ENCODE data around the gene G6PC2. TPM values are rescaled to one million over a fixed set of nuclear protein-coding genes. Genes with fewer than 3 reads are reported as not detected.
"Not testable (repeated sequence)": the region's sequence is repeated elsewhere in the genome, so short reads cannot be mapped to it uniquely, and the experiment has no call there.

G6PC2 gene
- total RNA-seq, 1 experiment from 2014 or later: not detected

DNA sequence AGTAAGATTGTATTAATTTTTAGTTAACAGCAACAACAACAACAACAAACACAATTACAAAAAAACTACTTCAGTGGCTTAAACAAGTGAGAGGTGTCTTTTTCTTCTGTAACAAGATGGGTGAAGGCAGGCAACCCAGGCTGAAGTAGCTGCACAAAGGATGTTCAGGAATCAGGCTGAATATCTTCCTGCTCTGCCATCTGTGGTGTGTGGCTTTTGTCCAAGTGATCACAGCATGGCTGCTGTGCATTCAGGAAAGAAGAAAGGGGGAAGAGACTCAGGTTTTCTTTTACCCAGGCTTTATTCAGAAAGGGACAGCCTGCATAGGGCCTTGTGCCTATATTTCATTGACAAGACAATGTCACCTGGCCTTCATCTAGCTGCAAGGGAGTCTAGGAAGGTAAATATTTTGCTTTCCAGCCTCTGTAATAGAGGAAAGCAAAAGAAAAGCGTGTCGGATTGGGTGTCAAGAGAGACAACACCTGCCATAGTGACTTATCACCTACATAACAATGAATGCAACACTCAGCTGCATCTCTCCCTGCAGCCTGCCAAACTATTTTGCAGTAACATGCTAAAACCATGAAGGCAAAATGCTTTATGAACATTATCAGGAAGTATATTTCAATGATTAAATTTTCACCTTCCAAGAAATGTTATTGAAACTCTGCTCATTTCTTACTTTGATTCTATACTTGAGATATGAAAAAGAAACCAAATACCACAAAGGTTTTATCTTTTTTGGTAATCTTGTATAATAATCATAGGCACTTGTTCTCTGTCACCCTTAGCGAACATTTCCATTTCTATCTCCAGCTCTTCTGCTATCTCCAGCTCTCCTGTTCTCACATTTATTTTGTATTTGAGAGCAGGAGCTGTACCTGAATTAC, 14.6 kb downstream of the G6PC2 start:
- H3K4me1 ChIP-seq (replicated peaks): no peaks in the 10 kb centered on the region
- H3K4me3 ChIP-seq: no peak overlapping the region
- DNase-seq (ENCODE audit: low read depth in 1 of 2, low spot score in 2 of 2): no peak
- H3K9me3 ChIP-seq (replicated peaks): no peaks in the 10 kb centered on the region
- no peaks in the 10 kb centered on the region for H3K36me3 ChIP-seq
- H3K27ac ChIP-seq: no peak overlapping the region
- H3K27me3 ChIP-seq (replicated peaks): peaks cover 46% of the 10 kb centered on the region

DNA sequence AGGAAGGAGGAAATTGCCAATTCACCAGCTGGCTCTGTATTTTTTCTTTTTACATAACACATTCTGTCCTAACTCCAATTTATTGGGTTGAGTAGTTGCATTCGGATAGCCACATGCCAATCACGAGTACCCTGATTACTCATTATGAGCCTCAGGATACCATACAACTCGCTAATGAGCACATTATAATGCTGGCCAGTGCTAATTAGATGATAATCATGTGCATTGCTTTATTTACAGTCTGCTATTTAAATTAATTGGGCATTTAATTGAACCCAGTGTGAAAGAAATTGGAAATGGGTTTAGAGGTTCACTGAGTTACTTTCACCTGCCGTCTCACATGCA, 15.2 kb downstream of the G6PC2 start:
- Histone ChIP-seq H3K27ac (no peak overlapping the region), H3K9me3 (replicated peaks) (no peaks in the 10 kb centered on the region), H3K27me3 (replicated peaks) (peaks cover 44% of the 10 kb centered on the region), H3K4me1 (replicated peaks) (no peaks in the 10 kb centered on the region), H3K36me3 (no peaks in the 10 kb centered on the region), H3K4me3 (no peak overlapping the region)
- DNase-seq (ENCODE audit: low read depth in 1 of 2, low spot score in 2 of 2): no peak

DNA sequence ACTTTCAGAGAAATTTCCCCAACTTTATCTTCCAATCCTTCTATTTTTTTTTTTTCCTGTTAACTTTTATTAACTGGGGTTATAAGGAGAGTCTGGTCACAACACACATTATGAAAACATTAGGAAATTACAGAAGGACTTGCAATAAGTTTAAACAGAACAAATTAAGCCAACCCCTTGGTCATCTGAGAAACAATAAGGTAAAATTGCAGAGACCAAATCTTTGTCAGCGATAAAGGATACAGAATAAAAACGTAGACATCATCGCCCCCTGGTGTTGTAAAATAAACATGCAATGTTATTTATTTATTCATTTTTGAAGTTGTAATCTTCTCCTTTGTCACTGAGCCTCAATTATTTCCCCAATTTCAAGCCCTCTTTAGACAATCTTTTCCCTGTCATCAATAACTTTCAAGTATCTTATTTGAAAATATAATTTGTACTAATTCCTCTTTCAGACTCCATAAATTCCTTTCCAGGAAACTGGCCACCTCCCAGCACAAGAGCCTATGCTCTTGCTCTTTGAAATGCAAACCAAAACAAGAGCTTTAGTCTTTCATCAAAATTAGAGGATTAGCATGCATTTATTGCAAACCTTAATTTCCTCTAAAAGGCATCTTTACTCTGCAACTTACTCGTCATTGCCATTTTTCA, 19.5 kb downstream of the G6PC2 start:
- peak in 1 of 2 experiments; percentile 44 for DNase-seq (ENCODE audit: low read depth in 1 of 2, low spot score in 2 of 2)
- no peak overlapping the region for H3K4me3 ChIP-seq
- no peaks in the 10 kb centered on the region for H3K36me3 ChIP-seq
- H3K27me3 ChIP-seq (replicated peaks): peaks cover 19% of the 10 kb centered on the region
- no peaks in the 10 kb centered on the region for H3K9me3 ChIP-seq (replicated peaks)
- H3K27ac ChIP-seq: no peak overlapping the region
- no peaks in the 10 kb centered on the region for H3K4me1 ChIP-seq (replicated peaks)

DNA sequence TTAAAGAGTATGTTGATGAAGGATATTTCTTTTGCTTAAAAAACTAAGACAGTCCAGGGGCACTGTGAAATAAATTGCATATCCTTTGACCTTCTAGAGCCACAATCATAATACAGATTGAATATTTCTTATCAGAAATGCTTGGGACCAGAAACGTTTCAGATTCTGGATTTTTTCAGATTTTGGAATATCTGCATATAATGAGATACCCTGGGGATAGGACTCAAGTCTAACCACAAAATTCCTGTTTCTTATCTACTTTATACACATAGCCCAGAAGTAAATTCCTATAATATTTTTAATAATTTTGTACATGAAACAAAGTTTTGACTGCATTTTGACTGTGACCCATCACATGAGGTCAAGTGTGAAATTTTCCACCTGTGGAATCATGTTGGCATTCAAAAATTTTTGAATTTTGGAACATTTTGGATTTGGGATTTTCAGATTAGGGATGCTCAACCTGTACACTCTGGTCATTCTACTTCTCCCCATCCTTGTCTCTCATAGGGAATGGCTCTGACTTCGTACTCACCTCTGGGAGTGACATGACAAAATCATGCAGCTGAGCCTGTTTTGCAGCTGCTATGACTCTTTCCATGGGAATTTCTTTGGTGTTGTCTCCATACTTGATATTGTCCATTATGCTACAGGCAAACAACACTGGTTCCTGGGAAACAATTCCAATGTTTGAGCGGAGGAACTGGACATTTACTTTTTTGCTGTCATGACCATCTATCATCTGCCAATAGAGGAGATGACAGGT, 25.7 kb downstream of the G6PC2 start:
- H3K36me3 ChIP-seq: no peaks in the 10 kb centered on the region
- H3K27me3 ChIP-seq (replicated peaks): peaks cover 13% of the 10 kb centered on the region; the same call in 1 of the 2 replicates
- no peaks in the 10 kb centered on the region for H3K4me1 ChIP-seq (replicated peaks)
- H3K27ac ChIP-seq: no peak overlapping the region
- no peak for DNase-seq (ENCODE audit: low read depth in 1 of 2, low spot score in 2 of 2)
- H3K9me3 ChIP-seq (replicated peaks): no peaks in the 10 kb centered on the region
- H3K4me3 ChIP-seq: no peak overlapping the region

DNA sequence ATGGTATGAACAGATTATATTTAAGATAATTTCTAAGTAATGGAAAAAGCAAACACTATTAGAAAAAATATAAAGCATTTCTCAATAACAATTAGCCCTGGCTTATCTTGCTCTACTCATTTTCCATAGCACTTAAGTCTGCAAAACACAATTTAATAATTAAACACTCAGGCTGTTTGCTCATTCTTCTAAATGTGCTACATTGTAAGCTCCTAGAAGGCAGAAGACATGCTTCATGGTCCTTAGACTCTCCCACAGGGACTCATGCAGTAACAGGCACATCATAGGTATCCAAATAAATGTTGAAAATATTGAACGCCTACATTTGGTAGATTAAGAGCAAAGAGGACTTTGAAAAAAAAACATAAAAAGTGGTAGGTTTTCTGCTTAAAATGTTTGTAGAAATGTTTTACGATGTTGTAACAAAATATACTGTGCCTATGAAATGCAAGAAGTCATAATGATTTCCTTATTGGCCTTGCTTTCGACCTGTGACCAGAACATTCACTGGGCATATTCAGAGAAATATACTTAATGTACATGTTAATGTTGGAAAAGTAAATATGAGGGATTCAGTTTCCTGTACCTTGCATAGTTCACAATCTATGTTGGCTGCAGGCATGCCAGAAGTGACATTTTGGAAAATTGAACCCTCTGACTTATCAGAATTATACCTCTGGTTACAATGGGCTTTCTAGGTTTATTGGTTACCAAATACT, 27.2 kb downstream of the G6PC2 start:
- no peak for DNase-seq (ENCODE audit: low read depth in 1 of 2, low spot score in 2 of 2)
- Histone ChIP-seq H3K27me3 (replicated peaks) (peaks cover 10% of the 10 kb centered on the region; the same call in 1 of the 2 replicates), H3K4me1 (replicated peaks) (no peaks in the 10 kb centered on the region), H3K27ac (no peak overlapping the region), H3K4me3 (no peak overlapping the region), H3K36me3 (no peaks in the 10 kb centered on the region), H3K9me3 (replicated peaks) (no peaks in the 10 kb centered on the region)

DNA sequence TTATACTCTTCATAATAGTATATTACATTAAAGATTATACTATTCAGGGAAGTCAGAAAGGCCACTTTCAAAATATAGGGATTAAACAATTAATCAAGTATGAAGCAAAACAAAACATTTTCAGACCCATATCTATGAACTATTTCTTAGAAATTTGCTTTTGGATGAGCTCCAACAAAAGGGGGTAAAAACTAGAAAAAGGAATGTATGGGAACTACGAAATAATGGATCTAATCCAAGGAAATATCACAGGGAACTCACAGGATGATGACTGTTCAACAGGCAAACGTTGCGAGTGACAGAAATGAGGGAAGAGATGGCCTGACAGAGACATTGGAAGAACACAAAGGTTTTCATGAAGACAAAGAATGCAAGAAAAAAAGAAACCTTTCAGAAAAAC, 27.9 kb downstream of the G6PC2 start:
- DNase-seq (ENCODE audit: low read depth in 1 of 2, low spot score in 2 of 2): no peak
- peaks cover 6% of the 10 kb centered on the region; the same call in 1 of the 2 replicates for H3K27me3 ChIP-seq (replicated peaks)
- no peaks in the 10 kb centered on the region for H3K36me3 ChIP-seq
- H3K9me3 ChIP-seq (replicated peaks): no peaks in the 10 kb centered on the region
- no peaks in the 10 kb centered on the region for H3K4me1 ChIP-seq (replicated peaks)
- no peak overlapping the region for H3K27ac ChIP-seq
- H3K4me3 ChIP-seq: no peak overlapping the region

DNA sequence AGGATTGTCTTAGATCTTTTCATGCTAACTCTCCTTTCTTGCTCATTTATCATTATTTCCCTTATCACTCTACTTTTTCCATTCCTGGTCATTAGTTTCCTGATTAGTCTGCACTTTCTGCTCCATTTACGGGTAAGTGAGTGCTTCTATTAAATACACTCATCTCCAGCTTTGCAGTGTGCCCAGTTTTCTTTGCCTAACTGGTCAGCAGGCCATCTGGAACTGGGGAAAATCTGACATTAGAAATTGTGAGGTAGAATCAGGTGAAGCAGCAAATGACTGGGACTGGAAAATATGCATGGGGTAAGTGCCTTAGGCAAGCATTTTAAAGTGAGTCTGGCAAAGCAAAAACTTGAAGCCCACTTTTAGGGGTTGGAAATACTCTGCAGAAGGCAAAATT, 29.2 kb downstream of the G6PC2 start:
- Histone ChIP-seq H3K4me1 (replicated peaks) (no peaks in the 10 kb centered on the region), H3K27ac (no peak overlapping the region), H3K36me3 (no peaks in the 10 kb centered on the region), H3K4me3 (no peak overlapping the region), H3K9me3 (replicated peaks) (no peaks in the 10 kb centered on the region), H3K27me3 (replicated peaks) (peaks cover 4% of the 10 kb centered on the region; the same call in 1 of the 2 replicates)
- DNase-seq (ENCODE audit: low read depth in 1 of 2, low spot score in 2 of 2): no peak

DNA sequence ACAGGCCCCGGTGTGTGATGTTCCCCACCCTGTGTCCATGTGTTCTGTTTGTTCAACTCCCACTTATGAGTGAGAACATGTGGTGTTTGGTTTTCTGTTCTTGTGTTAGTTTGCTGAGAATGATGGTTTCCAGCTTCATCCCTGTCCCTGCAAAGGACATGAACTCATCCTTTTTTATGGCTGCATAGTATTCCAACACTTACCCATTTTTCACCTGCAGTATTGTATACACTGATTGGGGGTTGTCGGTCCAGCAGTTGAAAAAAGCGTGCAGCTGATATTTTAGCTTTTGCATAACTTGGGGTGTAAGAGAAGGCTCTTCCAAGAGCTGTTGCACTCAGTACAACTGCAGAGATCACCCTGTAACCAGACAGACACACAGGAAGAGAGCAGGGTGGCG, 31.1 kb downstream of the G6PC2 start:
- H3K27ac ChIP-seq; H3K4me3 ChIP-seq; H3K36me3 ChIP-seq; H3K27me3 ChIP-seq (replicated peaks); DNase-seq (ENCODE audit: low read depth in 1 of 2, low spot score in 2 of 2); H3K4me1 ChIP-seq (replicated peaks); H3K9me3 ChIP-seq (replicated peaks): not testable (repeated sequence)

DNA sequence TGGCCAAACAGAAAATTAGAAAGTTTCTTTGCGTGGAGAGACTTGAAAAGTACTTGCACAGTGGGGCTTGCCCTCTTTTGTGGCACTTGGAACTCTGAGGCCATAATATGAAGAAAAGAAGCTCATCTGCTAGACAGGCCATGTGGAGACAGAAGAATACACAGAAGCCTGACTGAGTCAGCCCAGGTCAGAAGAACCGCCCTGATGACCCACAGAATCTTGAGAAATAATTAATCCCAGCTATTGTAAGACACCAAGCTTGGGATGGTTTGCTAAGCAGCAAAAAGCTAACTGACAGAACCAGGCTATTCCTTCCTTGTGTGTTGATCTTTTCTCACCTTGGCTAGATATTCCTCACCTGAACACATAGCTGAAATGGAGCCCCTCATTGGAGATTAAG, 33.7 kb downstream of the G6PC2 start:
- Histone ChIP-seq H3K4me3 (no peak overlapping the region), H3K36me3 (no peaks in the 10 kb centered on the region), H3K4me1 (replicated peaks) (no peaks in the 10 kb centered on the region), H3K27ac (no peak overlapping the region), H3K9me3 (replicated peaks) (no peaks in the 10 kb centered on the region), H3K27me3 (replicated peaks) (0 out of 2 replicates have a peak, but pooled peaks cover 3% of the 10 kb centered on the region)
- no peak for DNase-seq (ENCODE audit: low read depth in 1 of 2, low spot score in 2 of 2)

DNA sequence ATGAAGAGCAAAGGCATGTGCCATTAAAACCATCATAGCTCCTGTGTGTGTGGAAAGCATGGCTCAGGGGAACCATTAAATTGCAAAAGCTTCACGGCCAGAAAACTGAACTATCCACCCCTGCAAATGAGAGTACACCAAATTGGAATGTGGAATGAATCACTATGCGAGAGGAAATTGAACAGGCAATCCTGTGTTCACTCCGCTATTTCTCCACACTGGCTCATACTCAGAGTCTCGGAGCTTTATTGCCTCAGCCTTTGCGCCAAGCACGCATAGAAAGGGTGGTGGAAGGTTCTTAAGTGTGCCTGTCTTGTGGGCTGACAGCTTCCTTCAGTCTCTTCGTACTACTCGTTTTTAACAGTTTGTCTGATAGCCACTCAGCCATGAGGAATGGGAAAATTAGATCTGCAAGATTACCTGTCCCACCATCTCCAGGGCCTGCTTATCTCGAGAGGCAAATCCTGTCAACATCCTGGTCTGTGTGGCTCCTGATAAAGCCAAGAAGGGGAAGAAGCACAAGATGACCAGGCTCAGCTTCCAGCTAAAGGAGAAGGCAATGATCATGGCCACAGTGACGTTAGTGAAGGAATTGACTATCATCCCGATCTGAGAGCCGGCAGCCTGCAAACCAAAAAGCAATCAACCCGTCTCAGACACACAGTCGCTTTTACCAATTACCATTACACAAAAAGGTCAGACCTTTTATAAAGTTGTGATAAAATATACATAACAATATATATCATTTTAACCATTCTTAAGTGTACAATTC, 34.9 kb downstream of the G6PC2 start:
- no peaks in the 10 kb centered on the region for H3K9me3 ChIP-seq (replicated peaks)
- H3K27ac ChIP-seq: no peak overlapping the region

DNA sequence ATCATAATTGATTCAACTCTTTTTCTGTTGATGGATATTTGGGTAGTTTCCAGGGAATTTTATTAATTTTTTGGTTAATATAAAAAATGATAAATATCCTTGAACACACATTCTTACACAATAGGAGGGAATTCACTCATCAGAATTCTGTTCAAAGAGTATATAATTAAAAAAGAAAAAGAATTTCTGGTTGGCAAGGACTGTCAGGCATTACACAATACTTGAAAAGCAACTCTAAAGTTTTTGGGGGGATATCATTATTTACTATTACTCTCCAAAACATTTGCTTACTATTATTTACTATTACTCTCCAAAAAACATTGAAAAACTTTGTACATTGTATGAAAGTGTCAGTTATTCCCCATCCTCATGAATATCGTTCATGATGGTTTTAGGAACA, 38.0 kb downstream of the G6PC2 start:
- no peak for DNase-seq (ENCODE audit: low read depth in 1 of 2, low spot score in 2 of 2)
- Histone ChIP-seq H3K36me3 (no peaks in the 10 kb centered on the region), H3K27me3 (replicated peaks) (peaks cover 1% of the 10 kb centered on the region; the same call in 1 of the 2 replicates), H3K9me3 (replicated peaks) (no peaks in the 10 kb centered on the region), H3K27ac (no peak overlapping the region), H3K4me3 (no peak overlapping the region), H3K4me1 (replicated peaks) (no peaks in the 10 kb centered on the region)

More for the DNA sequence above, 34.9 kb downstream of the G6PC2 start:
- no peaks in the 10 kb centered on the region for H3K27me3 ChIP-seq (replicated peaks)
- no peak overlapping the region for H3K4me3 ChIP-seq
- no peaks in the 10 kb centered on the region for H3K4me1 ChIP-seq (replicated peaks)
- no peak for DNase-seq (ENCODE audit: low read depth in 1 of 2, low spot score in 2 of 2)
- H3K36me3 ChIP-seq: no peaks in the 10 kb centered on the region

DNA sequence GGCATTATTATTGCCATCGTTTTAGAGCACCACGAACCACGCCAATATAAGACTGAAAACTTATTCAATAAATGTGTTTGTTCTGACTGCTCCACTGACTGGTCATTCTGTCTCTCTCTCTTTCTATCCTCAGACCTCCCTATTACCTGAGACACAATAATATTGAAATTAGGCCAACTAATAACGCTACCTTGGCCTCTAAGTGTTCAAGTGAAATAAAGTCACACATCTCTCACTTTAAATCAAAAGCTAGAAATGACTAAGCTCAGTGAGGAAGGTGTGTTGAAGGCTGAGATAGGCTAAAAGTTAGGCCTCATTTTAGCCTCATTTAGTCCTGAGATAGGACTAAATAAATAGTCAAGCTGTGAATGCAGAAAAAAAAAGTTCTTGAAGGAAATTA, 38.8 kb downstream of the G6PC2 start:
- H3K27ac ChIP-seq: no peak overlapping the region
- no peaks in the 10 kb centered on the region for H3K36me3 ChIP-seq
- DNase-seq (ENCODE audit: low read depth in 1 of 2, low spot score in 2 of 2): no peak
- H3K27me3 ChIP-seq (replicated peaks): peaks cover 7% of the 10 kb centered on the region
- H3K4me1 ChIP-seq (replicated peaks): no peaks in the 10 kb centered on the region
- H3K4me3 ChIP-seq: no peak overlapping the region
- H3K9me3 ChIP-seq (replicated peaks): no peaks in the 10 kb centered on the region

DNA sequence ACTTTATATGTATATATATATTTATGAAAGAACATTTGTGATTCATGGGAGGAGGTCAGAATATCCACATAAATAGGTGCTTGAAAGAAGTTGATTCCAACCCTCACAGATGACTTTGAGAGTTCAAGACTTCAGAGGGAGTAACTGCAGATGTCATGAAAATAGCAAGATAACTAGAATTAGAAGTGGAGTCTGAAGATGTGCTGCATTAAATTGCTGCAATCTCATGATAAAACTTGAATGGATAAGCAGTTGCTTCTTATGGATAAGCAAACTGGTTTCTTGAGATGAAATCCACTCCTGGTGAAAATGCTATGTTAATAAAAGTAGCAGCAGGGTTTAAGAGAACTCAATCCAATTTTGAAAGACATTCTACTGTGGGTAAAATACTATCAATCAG, 40.2 kb downstream of the G6PC2 start:
- no peaks in the 10 kb centered on the region for H3K4me1 ChIP-seq (replicated peaks)
- H3K27me3 ChIP-seq (replicated peaks): peaks cover 15% of the 10 kb centered on the region
- DNase-seq (ENCODE audit: low read depth in 1 of 2, low spot score in 2 of 2): no peak
- no peak overlapping the region for H3K27ac ChIP-seq
- H3K4me3 ChIP-seq: no peak overlapping the region
- no peaks in the 10 kb centered on the region for H3K9me3 ChIP-seq (replicated peaks)
- H3K36me3 ChIP-seq: no peaks in the 10 kb centered on the region

Measured in SJSA1 (cell line).